Activated T-helper 1 cell treated with Interleukin-2 at 50 U/mL for 16 hours (primary cell): ENCODE data around the gene TMEM170B.

Experiments
- DNase-seq: peaks from one replicate; pipeline ENCODE4 v3.0.0-alpha.2; 2020; ENCODE audit warnings: low read depth

The TMEM170B gene, protein sequence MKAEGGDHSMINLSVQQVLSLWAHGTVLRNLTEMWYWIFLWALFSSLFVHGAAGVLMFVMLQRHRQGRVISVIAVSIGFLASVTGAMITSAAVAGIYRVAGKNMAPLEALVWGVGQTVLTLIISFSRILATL

DNA sequence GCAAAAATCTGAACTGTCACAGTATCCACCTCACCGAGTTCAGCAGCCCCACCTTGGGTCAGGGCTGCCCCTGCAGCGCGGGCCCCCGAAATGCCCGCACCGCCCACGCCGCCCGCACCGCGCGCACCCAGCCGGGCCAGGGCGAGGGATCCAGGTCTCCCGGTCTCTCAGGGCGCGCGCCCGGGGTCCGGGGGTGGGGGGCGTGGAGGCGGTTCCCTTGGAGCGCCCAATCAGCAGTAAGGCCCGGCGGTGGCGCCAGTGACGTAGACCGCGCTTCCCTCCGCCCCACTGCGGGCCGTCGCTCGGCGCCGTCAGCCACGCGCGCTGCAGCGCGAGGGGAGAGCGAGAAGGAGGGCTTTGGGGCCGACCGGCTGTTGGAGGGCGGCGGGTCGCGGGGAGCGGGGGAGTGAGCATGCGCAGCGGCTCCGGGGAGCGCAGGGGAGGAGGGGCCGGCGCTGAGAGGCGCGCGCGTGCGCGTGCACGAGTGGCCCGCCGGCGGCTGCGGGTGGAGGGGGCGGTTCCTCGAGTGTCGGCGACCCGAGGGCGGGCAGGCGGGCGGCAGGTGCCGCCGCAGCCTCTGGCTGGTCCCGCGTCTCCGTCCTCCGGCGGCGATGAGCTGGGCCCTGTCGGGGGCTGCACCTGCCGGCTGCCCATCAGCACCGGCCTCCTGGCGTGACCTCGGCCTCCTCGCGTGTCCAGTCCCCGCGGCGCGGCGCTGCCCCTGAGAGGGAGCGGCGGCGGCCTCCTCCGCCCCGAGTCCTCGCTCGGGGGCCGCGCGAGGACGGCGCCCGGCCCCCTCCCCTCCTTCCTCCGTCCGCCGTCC lies at the start of gene TMEM170B:
TSS of gene TMEM170B (plus strand) at position 521 of the 823 bp plus-strand sequence. CDS start 529 bp downstream, outside the sequence.
- DNase-seq, result peak; percentile 98

DNA sequence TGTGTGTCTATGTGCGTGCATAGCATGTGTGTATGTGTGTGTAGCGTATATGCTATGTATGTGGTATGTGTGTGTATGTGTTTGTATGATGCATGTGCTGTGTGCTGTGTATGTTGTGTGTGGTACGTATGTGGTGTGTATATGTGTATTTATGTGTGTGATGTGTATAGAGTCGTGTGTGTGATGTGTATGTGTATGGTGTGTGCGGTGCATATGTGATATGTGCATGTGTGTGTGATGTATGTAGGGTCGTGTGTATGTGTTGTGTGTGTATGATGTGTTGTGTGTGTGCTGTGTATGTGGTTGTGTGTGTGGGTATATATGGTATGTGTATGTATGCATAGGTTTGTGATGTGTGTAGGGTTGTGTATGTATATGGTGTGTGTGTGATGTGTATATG lies 46.6 kb upstream of the TMEM170B start:
- no peak for DNase-seq

DNA sequence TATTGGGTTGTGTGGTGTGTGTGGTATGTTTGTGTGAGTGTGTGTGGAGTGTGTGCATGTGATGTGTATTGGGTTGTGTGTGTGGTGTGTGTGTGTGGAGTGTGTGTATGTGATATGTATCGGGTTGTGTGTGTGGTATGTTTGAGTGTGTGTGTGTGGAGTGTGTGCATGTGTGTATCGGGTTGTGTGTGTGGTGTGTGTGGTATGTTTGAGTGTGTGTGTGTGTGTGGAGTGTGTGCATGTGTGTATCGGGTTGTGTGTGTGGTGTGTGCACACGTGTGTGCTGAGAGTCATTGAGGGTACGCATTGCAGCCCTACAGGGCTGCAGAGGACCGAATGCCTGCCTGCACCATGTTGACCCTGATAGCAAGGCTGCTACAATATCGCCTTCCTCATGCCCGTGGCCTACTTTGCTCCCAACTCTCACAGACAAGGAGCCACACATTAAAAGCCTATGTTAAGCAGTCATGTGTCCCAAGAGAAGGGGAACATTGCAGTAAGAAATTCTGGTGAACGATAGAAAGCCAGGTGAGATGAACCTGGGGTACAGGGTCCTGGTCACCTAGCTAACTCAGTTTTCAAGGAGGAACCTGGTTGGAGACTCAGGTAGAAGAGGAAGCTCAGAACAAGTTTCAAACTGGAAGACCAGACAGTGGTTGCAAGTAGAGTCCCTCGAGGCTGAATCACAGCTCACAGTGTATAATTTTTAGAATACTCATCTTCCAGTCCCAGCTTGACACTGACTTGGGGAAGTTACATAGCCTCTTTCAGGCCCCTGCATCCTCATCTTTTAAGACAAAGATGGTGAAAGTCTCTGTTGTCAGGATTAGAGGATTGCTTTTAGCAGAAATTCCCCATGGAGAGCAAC lies 45.7 kb upstream of the TMEM170B start:
- no peak for DNase-seq

DNA sequence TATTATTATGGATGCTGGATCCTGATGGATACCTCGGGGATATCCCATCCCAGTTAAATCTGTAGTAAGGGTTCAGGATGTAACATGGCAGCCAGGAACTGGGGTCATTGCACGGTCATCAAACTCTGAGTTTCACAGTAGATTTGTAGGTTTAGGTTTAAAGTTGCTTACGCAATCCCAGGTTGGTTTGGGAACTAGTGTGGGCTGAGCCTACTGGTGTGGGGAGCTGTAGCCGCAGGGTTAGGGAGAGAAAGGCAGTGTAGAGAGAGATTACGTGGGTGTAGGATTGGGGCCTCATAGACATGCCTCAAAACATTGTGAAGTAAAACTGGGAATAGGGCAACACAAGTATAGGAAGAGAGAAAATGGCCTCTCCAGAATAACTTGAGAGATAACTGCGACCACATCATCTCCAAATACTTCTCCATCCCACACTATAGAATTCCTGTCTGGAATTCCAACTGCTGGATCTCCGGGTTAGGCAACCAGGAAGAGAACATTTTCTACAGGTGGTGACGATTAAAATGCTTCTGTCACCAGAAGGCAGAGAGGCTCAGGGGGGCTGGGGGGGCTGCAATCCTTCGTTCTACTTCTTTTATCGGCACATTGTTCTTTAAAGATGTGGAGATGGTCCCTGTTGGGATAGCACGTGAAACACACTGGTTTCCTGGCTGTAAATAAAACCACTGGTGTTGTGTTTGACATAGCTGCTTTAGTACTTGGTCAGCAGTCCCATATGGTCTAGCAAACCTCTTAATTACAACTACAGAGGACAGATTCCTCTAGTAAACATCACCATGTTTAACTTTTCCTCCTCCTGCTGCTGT lies 44.9 kb upstream of the TMEM170B start:
- DNase-seq, result no peak

DNA sequence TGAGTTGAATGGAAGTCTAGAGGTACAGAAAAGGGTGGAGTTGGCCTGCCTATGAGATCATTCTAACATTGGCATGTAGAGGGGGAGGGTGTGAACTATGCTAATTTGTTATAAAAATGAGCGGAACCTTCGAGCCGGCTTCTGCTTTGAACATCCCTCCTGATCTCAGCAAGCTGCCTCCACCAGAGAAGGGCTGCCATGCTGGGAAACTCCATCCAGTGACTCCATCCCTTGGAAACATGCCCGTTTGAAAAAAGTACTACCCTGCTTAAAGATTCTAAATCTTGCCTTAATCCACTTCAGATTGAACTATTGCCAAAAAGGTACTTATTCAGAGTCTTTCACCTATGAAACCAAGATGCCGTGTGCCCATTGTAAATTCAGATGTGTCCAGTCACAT lies 43.6 kb upstream of the TMEM170B start:
- no peak for DNase-seq

DNA sequence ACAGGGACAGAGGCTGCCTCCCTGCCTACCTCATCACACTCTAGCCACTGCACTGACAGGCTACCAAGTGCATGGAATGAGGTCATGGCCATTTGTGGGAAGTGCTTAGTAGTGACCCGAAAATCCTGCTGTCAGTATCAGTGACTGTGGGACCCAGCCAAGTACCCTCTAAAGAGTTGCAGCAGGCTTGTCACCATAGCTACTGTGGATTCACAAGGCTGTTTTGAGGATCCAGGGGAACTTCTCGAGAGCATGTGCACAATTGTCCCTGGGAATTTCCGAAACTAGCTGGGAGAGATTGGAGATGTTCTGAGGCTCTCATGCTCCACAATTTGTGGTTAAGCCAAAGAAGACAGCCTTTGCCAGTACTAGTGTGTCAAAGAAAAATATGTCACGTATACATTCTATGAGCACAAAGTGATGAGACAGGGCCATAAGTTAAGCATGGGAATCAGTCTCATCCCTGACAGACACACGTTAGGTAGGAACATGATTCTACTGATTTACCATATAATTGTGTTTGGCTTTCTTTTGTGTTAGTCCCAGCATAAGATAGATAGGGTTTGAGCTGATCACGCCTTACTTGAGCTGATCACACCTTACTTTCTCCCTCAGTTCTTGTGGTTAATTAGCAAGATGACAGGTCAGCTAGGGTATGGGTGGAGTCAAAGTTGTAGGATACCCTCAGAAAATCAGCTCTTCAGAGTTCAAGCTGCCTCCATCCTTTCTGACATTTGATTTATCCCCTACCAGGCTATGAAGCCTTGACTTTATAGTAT lies 42.6 kb upstream of the TMEM170B start:
- no peak for DNase-seq

DNA sequence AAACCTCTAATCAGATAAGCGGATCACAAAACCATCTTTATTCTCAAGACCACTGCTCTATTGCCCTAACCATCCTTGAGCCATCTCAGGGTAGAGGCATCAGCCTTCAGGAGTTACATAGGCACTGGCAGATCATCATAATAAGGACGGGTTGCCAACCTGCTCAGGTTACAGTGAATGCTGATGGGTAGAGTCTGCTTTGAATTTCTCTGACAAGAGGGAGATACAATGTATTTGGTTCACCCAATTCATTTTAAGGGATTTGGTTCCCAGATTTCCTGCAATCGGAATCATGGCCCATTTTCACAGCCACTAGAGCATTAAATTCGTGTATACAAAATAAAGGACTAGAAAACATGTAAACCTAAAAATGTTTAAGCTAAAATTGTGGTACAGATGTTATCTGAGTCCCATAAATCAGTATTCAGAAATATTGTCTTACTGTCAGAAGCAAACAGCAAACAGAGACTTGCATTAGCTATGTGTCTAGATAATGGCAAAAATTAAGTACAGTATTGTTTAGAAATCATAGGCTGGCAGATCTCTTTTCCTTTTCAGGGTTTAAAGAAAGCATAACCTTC lies 41.9 kb upstream of the TMEM170B start:
- no peak for DNase-seq

DNA sequence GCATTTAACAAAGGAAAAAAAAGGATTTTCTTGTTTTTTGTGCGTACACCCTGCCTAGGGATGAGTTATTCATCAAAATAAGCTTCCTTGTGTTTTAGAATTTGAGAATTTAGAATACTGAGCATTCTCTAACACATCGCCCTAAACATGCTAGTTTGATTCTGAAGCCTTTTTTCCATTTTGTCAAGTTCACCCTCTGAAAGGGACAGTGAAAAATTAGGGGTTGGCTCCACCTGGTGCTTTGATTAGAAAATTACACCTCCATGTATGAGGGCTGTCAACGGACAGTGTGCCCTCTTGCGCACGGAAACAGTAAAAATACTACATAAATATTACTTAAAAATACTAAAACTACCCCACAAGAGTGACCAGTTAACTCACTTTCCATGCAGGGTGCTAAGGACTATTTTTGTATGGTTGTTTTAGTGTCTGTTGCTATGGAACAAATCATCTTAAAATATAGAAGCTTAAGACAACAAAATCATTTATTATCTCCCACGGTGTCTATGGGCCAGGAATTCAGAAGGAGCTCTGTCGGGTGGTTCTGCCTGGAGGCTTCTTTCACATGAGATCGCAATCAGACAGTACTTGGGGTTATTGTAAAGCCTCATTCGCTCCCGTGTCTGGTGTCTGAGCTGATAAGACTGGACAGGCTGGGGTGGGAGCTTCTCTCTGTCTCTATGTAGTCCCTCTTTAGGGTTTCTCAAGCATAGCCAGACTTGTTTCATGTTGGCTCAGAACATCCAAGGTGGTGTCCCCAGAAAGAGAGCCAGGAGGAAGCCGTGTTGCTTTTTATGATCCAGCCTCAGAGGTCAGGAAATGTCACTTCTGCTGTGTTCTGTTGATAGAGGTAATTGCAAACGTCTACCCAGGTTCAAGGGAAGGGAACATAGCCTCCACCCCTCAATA lies 41.1 kb upstream of the TMEM170B start:
- DNase-seq, result peak; percentile 26

DNA sequence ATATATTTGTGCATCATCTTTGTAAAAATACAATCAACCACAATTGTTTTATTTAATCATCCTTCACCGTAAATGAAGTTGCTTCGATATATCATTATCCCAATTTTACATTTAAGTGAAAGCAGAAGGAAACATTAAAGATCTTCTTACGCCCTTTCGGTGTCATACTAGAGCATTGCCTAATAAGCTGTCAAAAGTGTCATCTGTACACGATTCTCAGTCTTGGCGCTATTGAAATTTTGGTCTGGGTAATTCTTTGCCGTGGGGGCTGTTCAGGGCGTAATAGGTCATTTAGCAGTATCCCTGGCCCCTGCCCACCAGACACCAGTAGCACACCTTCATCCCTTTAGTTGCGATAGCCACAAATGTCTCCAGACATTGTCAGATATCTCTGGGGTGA lies 40.4 kb upstream of the TMEM170B start:
- no peak for DNase-seq

DNA sequence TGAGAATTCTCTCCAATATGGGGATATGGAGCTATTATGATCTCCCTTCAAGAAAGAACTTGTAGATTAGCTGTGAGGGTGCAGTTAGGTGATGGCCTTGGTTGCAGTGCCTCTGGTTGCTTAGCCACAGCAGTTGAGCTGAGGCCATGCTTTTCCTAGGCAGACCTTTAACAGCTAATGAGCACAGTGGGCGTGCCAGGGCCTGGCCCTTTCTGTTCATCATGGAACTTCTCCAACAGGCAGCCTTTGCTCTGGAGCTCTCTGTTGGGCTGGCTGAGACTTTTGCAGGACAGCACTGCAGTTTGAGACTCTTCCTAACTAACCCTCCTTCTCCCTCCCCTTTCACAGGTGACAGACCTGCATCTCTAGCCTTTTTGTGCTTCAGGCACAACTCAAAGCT lies 39.7 kb upstream of the TMEM170B start:
- no peak for DNase-seq

DNA sequence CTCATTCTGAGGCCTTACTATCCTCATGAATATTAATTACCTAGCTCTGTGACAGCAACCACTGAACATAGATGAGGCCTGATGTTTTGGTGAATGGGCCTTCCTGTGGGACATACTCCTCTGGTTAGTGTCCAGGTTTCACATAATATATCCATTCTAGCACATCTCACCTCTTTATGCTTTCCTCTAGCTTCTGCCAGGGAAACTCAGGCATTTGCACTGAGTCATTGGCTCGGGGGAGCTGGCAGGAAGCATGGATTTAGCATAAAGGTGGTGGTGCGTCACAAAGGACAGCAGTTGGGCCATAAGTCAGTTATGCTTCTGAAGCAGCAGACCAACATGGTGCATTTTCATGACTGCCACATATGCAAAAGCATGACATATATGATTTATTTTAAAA lies 37.5 kb upstream of the TMEM170B start:
- no peak for DNase-seq

DNA sequence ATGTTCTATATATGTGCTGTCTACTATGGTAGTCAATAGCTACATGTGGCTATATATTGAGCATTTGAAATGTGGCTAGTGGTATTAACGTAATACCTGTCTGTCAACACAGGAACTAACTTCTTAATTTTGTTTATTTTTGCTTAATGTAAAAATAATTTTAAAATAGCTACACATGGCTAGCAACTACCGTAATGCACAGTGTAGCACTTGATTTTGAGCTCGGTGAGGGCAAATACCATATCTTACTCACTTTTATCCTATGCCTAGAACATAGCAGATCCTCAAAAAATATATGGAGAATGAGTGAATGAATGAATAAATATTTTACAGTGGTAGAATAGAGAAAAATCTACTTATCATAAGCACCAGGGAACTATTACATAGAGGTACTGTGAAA lies 28.1 kb upstream of the TMEM170B start:
- no peak for DNase-seq

DNA sequence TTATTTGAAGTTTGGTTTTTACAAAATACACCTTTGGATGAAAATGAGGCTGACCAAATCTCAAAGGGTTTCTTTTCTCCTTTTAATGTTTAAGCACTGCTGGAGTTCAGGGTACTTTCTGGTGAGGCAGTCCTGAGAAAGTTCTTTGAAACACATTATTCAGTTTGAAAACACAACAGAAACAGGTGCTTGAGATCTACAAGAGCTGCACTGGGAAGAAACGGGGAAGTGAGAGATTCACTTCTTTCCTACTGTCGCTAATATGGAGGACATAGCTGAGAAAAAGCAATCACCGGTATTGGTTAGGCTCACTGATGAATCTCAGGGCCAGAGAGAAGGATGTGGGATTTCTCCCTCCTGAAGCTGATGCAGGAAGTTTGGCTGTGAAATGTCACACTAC lies 22.9 kb upstream of the TMEM170B start:
- no peak for DNase-seq

DNA sequence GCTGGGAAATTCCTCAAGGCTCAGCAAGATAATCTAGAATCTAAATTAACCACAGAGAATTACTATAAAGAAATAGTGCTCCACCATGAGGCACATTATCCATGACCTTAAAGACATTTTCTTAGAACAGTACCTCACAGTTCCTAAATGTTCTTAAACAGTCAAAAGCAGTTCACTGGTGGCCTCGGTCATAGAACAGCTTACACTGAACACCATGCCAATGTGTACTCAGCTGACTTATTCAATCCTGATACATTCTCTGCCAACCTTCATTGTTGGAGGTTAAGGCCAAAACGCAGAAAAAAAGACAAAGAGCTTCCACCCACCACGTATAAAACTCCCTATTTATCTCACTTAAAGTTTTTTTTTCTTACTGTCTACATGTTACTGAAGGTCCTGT lies 21.8 kb upstream of the TMEM170B start:
- DNase-seq, result no peak

DNA sequence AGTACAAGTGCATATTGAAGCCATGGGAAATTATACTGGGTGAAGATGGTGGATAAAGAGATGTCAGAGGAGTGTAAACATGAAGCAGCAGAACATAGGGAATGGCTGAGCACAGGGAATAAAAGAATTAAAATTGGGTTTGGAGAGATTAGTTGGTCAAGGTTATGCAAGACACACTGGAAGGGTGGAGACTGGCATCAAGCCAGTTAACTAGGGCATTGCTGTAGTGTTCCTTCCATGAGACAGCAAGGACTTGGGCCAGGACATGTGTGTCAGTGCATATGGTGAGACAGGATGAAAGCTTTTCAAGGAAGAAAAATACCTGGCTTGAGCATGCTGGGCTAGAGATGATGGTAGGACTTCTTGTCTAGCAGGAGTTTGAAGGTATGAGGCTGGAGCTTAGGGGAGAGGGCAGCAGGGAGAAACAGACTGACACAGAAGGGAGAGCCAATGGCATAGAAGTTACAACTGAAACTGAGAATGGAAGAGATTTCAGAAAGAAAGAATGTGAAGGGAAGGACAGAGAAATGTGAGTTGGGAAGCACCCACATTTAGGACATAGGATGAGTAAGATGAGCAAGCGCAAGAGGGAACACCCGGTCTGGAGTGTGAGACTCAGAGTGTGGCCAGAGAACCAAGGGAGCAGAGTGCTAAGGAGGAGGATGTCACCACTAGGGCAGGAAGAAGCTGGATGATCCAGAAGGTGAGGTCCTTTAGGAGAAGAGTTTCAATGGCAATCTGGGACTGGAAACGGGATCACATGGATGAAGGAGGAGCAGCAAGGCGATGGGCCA lies 14.5 kb upstream of the TMEM170B start:
- no peak for DNase-seq

DNA sequence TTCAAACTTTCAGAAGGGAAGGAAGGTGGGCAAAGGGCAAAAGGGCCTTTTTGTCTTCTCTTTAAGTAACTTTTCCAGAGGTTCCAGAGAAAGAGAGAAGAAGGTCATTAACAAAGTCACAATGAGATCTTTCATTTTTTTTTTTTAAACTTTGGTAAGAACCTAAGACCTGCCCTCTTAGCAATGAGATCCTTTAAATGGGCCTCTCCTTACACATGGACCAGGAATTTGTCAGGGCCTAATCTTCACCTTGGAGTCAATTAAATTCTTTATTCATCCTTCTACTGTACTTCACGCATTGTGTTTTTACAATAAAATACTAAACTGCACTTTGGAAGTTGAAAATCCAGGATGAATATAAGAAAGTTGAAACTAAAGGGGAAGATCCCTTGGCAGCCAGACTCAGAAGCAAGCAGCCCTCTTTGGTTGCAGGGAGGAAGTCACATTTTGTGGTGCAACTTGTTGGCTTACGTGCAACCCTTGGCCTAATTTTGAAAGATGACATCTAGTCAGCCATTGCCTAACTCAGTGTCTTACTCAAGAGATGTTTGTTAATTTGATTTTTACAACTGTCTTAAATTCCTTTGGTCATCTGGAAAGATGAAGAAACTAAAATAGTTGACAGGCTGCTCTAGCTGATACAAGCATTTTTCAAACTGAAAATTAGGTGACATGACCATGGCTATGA lies 11.9 kb upstream of the TMEM170B start:
- no peak for DNase-seq

DNA sequence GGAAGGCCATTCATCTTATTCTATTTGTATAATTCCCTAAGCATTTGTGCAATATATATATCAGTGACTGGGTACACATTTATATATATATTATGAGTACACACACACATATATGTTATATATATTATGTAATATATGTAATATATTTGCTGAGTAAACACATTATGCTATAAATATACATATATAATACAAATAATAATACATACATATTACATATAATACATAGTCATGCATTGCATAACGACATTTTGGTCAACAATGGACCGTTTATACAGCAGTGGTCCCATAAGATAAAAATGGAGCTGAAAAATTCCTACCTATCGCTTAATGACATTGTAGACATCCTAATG lies 11.4 kb upstream of the TMEM170B start:
- no peak for DNase-seq

DNA sequence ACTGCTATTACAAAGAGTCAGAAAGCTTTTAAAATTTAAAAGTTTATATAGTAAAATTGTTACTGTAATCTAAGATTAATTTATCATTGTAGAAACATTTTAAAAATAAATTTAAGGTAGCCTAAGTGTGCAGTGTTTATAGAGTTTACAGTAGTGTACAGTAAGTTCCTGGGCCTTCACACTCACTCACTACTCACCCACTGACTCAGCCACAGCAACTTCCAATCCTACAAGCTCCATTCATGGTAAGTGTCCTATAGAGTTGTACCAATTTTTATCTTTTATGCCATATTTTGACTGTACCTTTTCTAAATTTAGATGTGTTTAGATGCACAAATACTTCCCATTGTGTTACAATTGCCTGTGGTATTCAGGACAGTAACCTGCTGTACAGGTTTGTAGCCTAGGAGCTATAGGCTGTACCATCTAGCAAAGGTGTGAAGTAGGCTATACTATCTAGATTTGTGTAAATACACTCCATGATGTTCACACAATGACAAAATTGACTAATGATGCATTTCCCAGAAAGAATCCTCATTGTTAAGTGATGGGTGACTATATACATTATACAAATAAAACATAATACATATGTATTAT lies 10.2 kb upstream of the TMEM170B start:
- DNase-seq, result no peak
